OCI-LY3 (cell line): ENCODE data around the gene PDGFRA.

Experiments
- EZH2phosphoT487 ChIP-seq: fragments of 200-600 bp; shearing (Covaris generic); IDR thresholded peaks from 2 replicates; pipeline ENCODE4 v1.6.1; 2018; ENCODE audit warnings: antibody characterized with exemption, mixed run types, low read depth
- TF ChIP-seq, protein P1 (sequence below): fragments of 200-600, 300-600 bp; sonication (generic); IDR thresholded peaks from 2 replicates; pipeline ENCODE4 v1.5.1; 2014; ENCODE audit warnings: antibody characterized with exemption, low read length, low read depth

DNA sequence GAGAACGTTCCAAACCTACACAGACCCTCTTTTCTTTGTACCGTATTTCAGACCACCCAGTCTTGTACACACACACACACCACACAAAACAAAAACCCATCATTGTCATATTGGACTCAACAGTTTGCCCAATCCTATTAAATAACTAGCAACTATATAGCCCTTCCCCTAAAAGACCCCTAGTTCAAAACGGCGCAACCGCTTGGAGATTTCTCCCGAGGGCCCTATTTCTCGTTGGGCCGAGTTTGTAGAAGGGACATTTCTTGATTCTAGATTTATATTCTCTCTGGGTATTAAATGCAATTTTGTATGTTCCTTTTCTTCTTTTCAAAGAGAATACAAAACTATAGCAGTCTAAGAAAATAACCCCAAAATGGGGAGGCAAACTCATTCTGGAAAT is 547 bp upstream of the PDGFRA start:
- TF ChIP-seq, protein P1, sequence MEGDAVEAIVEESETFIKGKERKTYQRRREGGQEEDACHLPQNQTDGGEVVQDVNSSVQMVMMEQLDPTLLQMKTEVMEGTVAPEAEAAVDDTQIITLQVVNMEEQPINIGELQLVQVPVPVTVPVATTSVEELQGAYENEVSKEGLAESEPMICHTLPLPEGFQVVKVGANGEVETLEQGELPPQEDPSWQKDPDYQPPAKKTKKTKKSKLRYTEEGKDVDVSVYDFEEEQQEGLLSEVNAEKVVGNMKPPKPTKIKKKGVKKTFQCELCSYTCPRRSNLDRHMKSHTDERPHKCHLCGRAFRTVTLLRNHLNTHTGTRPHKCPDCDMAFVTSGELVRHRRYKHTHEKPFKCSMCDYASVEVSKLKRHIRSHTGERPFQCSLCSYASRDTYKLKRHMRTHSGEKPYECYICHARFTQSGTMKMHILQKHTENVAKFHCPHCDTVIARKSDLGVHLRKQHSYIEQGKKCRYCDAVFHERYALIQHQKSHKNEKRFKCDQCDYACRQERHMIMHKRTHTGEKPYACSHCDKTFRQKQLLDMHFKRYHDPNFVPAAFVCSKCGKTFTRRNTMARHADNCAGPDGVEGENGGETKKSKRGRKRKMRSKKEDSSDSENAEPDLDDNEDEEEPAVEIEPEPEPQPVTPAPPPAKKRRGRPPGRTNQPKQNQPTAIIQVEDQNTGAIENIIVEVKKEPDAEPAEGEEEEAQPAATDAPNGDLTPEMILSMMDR = no peak
- TF ChIP-seq EZH2phosphoT487 = no peak
